ENCODE results near the gene MRNIP. TPM values are rescaled to one million over a fixed set of nuclear protein-coding genes. Genes with fewer than 3 reads are reported as not detected.

MRNIP gene
- total RNA-seq, 3 donors from 2014 or later, result 20.8 to 38.3 (median 27.5) TPM

GRCh38 chr5:179858241-179858585, 404 bp downstream of the MRNIP start:
- Histone ChIP-seq H3K36me3 (ENCODE audit: low read depth) (peaks cover under 1% of the 10 kb centered on the region), H3K4me3 (peak overlapping the region; percentile 78), H3K4me1 (ENCODE audit: low read depth) (no peaks in the 10 kb centered on the region), H3K9me3 (no peaks in the 10 kb centered on the region)
- peak; percentile 75 for ATAC-seq
- peak in 2 of 3 donors; percentile 57 to 68 for DNase-seq
- intact Hi-C loops (cut with DNase I, micrococcal nuclease), result no loop called here
- no peak for TF ChIP-seq CTCF (IDR thresholded peaks at IDR 0.05)

GRCh38 chr5:179854356-179854755, 4.3 kb downstream of the MRNIP start:
- no peak for ATAC-seq
- Histone ChIP-seq H3K4me1 (ENCODE audit: low read depth) (no peaks in the 10 kb centered on the region), H3K4me3 (no peak overlapping the region), H3K36me3 (ENCODE audit: low read depth) (peaks cover 7% of the 10 kb centered on the region), H3K9me3 (no peaks in the 10 kb centered on the region)
- intact Hi-C loops (cut with DNase I, micrococcal nuclease), result no loop called here
- TF ChIP-seq CTCF (IDR thresholded peaks at IDR 0.05), result no peak
- no peak for DNase-seq

GRCh38 chr5:179852993-179853547, 5.5 kb downstream of the MRNIP start:
- Histone ChIP-seq H3K4me1 (ENCODE audit: low read depth) (no peaks in the 10 kb centered on the region), H3K9me3 (no peaks in the 10 kb centered on the region), H3K4me3 (no peak overlapping the region), H3K36me3 (ENCODE audit: low read depth) (peaks cover 7% of the 10 kb centered on the region)
- intact Hi-C loops (cut with DNase I, micrococcal nuclease), result no loop called here
- DNase-seq (no peak), ATAC-seq (peak; percentile 58)
- no peak for TF ChIP-seq CTCF (IDR thresholded peaks at IDR 0.05)

- TF ChIP-seq CTCF (IDR thresholded peaks at IDR 0.05), result no peak
- no peak overlapping the region for H3K4me3 ChIP-seq
- DNase-seq, result no peak
- no peaks in the 10 kb centered on the region for H3K4me1 ChIP-seq (ENCODE audit: low read depth)
- intact Hi-C loops (cut with DNase I, micrococcal nuclease), result no loop called here
- no peak for ATAC-seq
- no peaks in the 10 kb centered on the region for H3K36me3 ChIP-seq (ENCODE audit: low read depth)
- H3K9me3 ChIP-seq, result peaks cover 3% of the 10 kb centered on the region
Measured at GRCh38 chr5:179841621-179842020, 17.0 kb downstream of the MRNIP start.

GRCh38 chr5:179840766-179841165, 17.9 kb downstream of the MRNIP start:
- ATAC-seq, result no peak
- TF ChIP-seq CTCF (IDR thresholded peaks at IDR 0.05), result no peak
- intact Hi-C loops (cut with DNase I, micrococcal nuclease), result no loop called here
- Histone ChIP-seq H3K9me3 (peaks cover 3% of the 10 kb centered on the region), H3K36me3 (ENCODE audit: low read depth) (no peaks in the 10 kb centered on the region), H3K4me3 (no peak overlapping the region), H3K4me1 (ENCODE audit: low read depth) (no peaks in the 10 kb centered on the region)
- DNase-seq, result no peak

GRCh38 chr5:179840321-179840720, 18.3 kb downstream of the MRNIP start:
- DNase-seq, result no peak
- no peak for TF ChIP-seq CTCF (IDR thresholded peaks at IDR 0.05)
- H3K4me3 ChIP-seq, result no peak overlapping the region
- no peak for ATAC-seq
- no peaks in the 10 kb centered on the region for H3K4me1 ChIP-seq (ENCODE audit: low read depth)
- H3K9me3 ChIP-seq, result peaks cover 3% of the 10 kb centered on the region
- H3K36me3 ChIP-seq (ENCODE audit: low read depth), result no peaks in the 10 kb centered on the region
- intact Hi-C loops (cut with DNase I, micrococcal nuclease), result no loop called here

Data from mucosa of descending colon (tissue), 3 donors.